ENCODE measurements around the gene ARHGAP35.

Gene ARHGAP35

GRCh38 chr19:46904114-46905060, 43.6 kb downstream of the ARHGAP35 start:
- no peak for DNase-seq (ENCODE audit: low spot score)

DNA sequence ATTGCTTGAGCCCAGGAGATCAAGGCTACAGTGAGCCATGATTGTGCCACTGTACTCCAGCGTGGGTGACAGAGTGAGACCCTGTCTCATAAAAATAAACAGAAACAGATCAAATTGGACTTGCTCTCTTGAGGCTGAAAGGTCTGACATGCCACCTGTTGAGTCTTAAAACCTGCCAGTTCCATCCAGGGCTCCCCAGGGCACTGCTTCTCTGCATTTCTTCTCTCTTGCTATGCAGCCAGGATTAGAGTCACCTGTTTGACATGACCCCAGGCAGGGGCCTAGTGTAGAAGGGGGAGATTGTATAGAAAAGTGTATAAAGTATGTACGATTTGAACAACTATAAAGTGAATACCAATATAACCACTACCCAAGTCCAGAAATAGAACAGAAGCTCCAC, 45.4 kb downstream of the ARHGAP35 start:
- no peak for DNase-seq (ENCODE audit: low spot score)

DNA sequence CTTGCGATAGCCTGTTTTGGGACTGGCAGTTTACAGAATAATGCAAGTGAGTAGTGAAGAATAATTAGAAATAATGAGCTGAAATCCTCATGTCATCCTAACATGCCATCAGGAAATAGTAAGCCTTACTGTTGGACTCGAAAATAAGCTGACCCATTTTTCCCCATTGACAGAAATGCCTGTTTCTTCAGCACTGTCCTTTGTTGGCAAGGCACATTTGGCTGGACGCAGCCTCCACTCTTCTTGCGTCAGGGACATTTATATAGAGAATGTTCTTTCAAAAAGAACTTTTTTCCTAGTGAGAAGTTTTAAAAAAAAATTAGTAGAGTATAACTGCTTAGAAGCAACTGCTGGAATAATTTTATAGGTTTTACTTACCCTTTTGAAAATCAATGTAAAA, 47.1 kb downstream of the ARHGAP35 start:
- no peak for DNase-seq (ENCODE audit: low spot score)

- no peak for DNase-seq (ENCODE audit: low spot score)
These were observed 48.6 kb downstream of the ARHGAP35 start for GRCh38 chr19:46909356-46909755.

Data from AG08396 (cell line).